Osteoblast (primary cell): ENCODE data around the gene BRAF. TPM values are rescaled to one million over a fixed set of nuclear protein-coding genes. Genes with fewer than 3 reads are reported as not detected.

Source experiments
- DNase-seq: peaks from one replicate; pipeline ENCODE4 v3.0.0; 2011; ENCODE audit warnings: low spot score, mixed read lengths; ENCODE audit not compliant: insufficient read length; ENCODE audit errors: missing footprints
- H2AFZ ChIP-seq: 2 replicates; pipeline ENCODE4 v1.6.0; 2011; ENCODE audit warnings: mild to moderate bottlenecking, low read length
- H3K27ac ChIP-seq: 2 replicates; pipeline ENCODE4 v1.5.1; 2011; ENCODE audit warnings: mild to moderate bottlenecking, low read depth, low read length, moderate library complexity
- H3K27me3 ChIP-seq: 2 replicates; pipeline ENCODE4 v1.6.0; 2012; ENCODE audit warnings: mild to moderate bottlenecking, control low read depth, inconsistent platforms, low read length, moderate library complexity; ENCODE audit not compliant: insufficient read depth
- H3K36me3 ChIP-seq: 2 replicates; pipeline ENCODE4 v1.5.1; 2011; ENCODE audit warnings: mild to moderate bottlenecking, low read length, control low read depth, moderate library complexity; ENCODE audit not compliant: insufficient read depth
- H3K4me1 ChIP-seq: 2 replicates; pipeline ENCODE4 v1.5.1; 2011; ENCODE audit warnings: mild to moderate bottlenecking, low read length, control low read depth, moderate library complexity; ENCODE audit not compliant: insufficient read depth
- H3K4me2 ChIP-seq: 2 replicates; pipeline ENCODE4 v1.6.0; 2011; ENCODE audit warnings: mild to moderate bottlenecking, low read length; ENCODE audit not compliant: insufficient read depth
- H3K4me3 ChIP-seq: fragments of 200-600 bp; sonication (generic); 3 replicates; pipeline ENCODE4 v1.5.1; 2012; ENCODE audit warnings: mild to moderate bottlenecking, low read length, inconsistent platforms; ENCODE audit not compliant: insufficient read depth
- H3K79me2 ChIP-seq: 2 replicates; pipeline ENCODE4 v1.6.0; 2012; ENCODE audit warnings: mild to moderate bottlenecking, low read length, control low read depth, inconsistent platforms; ENCODE audit not compliant: insufficient read depth
- H3K9me3 ChIP-seq: 2 replicates; pipeline ENCODE4 v1.5.1; 2011; ENCODE audit warnings: low read depth, low read length, control low read depth
- H4K20me1 ChIP-seq: 2 replicates; pipeline ENCODE4 v1.6.0; 2012; ENCODE audit warnings: mild to moderate bottlenecking, low read length, control low read depth; ENCODE audit not compliant: insufficient read depth
- total RNA-seq: library from RNA; depleted of rRNA; stranded (reverse); fragments of >200 nt; gene quantifications from 2 replicates; pipeline ENCODE4 v1.2.3, GENCODE V29; 2012
- TF ChIP-seq, protein P1 (sequence below): IDR thresholded peaks from 2 replicates; pipeline ENCODE4 v1.5.1; 2011; ENCODE audit warnings: mild to moderate bottlenecking, low read depth, low read length, moderate library complexity; ENCODE audit errors: extremely low read depth

Gene BRAF
- total RNA-seq, 1 donor = 30.0 TPM

DNA sequence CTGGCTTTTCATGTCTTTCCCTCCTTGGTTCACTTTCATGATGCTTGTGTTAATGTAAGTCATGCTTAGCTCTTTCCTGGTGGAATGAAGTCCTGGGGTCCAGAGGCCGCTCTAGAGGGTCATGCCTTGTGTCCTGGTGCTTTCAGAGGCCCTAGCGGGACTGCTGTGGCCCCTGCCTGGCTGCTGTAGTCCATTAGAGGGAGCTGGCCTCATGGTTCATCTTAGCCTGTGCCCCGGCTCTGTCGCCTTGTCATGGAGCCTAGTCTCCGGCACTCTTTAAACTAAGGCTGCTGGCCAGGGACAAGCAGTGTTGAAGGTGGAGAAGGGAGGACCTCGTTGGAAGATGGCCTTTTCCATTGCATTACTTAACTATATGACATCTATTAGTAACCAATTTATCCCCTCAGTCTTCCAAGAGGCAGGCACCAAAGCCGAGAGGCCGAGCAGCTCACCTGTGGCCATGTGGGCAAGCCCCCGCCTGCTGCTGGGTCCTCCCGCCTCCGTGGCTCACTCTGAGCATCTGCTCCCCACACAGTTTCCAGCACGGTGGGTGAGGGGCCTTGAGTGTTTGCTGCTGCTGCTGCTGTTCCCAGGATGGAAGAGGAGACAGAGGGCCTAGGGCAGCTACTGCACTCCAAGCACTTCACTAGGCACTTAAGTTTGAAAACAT lies 233.2 kb downstream of the BRAF start:
- no peak overlapping the region for H2AFZ ChIP-seq
- no peaks in the 10 kb centered on the region for H4K20me1 ChIP-seq
- no peak overlapping the region for H3K4me3 ChIP-seq
- peaks cover 6% of the 10 kb centered on the region for H3K4me1 ChIP-seq
- TF ChIP-seq, protein P1, sequence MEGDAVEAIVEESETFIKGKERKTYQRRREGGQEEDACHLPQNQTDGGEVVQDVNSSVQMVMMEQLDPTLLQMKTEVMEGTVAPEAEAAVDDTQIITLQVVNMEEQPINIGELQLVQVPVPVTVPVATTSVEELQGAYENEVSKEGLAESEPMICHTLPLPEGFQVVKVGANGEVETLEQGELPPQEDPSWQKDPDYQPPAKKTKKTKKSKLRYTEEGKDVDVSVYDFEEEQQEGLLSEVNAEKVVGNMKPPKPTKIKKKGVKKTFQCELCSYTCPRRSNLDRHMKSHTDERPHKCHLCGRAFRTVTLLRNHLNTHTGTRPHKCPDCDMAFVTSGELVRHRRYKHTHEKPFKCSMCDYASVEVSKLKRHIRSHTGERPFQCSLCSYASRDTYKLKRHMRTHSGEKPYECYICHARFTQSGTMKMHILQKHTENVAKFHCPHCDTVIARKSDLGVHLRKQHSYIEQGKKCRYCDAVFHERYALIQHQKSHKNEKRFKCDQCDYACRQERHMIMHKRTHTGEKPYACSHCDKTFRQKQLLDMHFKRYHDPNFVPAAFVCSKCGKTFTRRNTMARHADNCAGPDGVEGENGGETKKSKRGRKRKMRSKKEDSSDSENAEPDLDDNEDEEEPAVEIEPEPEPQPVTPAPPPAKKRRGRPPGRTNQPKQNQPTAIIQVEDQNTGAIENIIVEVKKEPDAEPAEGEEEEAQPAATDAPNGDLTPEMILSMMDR = no peak
- H3K27ac ChIP-seq = no peak overlapping the region
- H3K79me2 ChIP-seq = no peaks in the 10 kb centered on the region
- no peak overlapping the region for H3K4me2 ChIP-seq
- no peaks in the 10 kb centered on the region for H3K27me3 ChIP-seq
- H3K9me3 ChIP-seq = no peaks in the 10 kb centered on the region
- no peak for DNase-seq
- peaks cover 14% of the 10 kb centered on the region for H3K36me3 ChIP-seq

DNA sequence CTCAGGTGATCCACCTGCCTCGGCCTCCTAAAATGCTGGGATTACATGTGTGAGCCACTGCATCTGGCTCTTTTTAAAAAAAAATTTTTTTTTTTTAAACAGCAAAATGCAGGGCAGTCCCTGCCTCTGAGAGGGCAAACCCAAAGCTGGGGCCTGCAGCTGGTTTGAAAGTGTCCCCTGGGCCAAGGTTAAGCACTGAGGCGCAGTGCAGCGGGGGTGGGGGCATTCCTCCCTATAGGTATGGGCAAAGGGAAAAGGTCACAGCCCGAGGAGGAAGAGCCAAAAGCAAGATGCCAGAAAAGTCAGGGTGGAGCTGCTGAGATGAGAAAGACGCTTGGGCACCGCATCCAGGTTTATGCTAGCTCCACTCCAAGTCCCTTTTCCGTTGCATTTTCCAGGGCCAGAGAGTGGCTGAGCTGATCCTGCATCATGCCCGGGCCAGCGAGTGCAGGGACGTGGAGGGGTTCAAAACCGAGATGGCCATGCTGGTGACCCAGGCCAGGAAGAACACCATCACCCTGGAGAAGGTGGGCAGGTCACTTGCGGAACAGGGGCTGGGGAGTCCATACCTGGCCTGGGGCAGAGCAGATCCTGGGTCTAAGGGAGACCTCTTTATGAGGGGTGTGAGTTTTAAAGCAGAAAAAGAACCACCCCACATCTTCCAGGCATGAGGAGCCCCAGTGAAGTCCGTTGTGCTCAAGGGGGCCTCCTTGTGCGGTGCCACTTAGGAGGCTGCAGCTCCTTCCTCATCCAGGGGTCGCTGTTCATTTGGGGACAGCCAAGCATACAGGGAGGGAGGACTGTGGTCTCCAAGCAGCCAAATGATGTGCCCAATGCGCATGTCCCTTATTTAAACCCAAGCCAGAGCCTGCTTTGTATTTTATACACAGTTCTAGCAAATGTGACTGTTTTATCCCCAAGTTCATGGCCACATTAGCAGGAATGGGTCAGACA lies 235.3 kb downstream of the BRAF start:
- H3K4me1 ChIP-seq = no peaks in the 10 kb centered on the region
- no peak for DNase-seq
- H3K27me3 ChIP-seq = no peaks in the 10 kb centered on the region
- no peak overlapping the region for H3K27ac ChIP-seq
- H2AFZ ChIP-seq = no peak overlapping the region
- peaks cover 4% of the 10 kb centered on the region for H3K36me3 ChIP-seq
- no peaks in the 10 kb centered on the region for H3K79me2 ChIP-seq
- H4K20me1 ChIP-seq = no peaks in the 10 kb centered on the region
- TF ChIP-seq, protein P1 = no peak
- no peaks in the 10 kb centered on the region for H3K9me3 ChIP-seq
- no peak overlapping the region for H3K4me2 ChIP-seq
- no peak overlapping the region for H3K4me3 ChIP-seq

DNA sequence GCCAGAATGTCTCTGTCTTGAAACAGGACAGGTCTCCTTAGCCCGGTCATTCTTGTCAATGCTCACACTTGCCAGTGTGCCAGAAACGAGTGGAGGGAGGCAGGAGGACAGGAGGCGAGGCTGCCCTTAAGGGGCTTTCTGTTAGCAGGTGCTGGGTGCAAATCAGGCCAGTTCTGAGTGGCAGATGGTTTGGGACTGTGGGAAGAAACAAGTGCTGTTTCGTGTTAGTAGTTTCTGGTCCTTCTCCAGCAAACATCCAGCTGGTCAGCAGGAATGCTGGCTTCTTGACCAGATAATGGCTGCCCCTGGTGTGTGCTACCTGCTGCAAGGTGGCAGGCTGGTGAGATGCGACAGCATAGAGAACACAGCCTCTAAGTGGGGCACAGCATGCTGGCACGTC lies 236.4 kb downstream of the BRAF start:
- H3K4me1 ChIP-seq = no peaks in the 10 kb centered on the region
- no peak overlapping the region for H3K4me2 ChIP-seq
- H3K27ac ChIP-seq = no peak overlapping the region
- TF ChIP-seq, protein P1 = no peak
- H3K79me2 ChIP-seq = no peaks in the 10 kb centered on the region
- H3K9me3 ChIP-seq = no peaks in the 10 kb centered on the region
- H3K4me3 ChIP-seq = no peak overlapping the region
- no peak for DNase-seq
- H3K27me3 ChIP-seq = no peaks in the 10 kb centered on the region
- peaks cover 4% of the 10 kb centered on the region for H3K36me3 ChIP-seq
- no peaks in the 10 kb centered on the region for H4K20me1 ChIP-seq
- no peak overlapping the region for H2AFZ ChIP-seq

DNA sequence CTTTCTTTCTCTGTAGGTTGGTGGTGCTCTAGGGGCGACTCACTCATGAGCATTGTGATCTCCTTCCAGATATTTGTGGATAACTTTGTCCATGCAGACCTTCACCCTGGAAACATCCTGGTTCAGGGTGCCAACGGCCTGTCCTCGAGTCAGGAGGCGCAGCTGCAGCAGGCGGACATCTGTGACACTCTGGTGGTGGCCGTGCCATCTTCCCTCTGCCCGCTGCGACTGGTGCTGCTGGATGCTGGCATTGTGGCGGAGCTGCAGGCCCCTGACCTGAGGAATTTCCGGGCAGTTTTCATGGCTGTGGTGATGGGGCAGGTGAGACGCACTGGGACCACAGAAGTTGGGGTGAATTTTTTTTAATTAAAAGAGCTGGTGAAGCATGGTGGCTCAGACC lies 237.8 kb downstream of the BRAF start:
- H3K79me2 ChIP-seq = no peaks in the 10 kb centered on the region
- H3K9me3 ChIP-seq = no peaks in the 10 kb centered on the region
- DNase-seq = no peak
- H4K20me1 ChIP-seq = no peaks in the 10 kb centered on the region
- H3K36me3 ChIP-seq = peaks cover 2% of the 10 kb centered on the region
- no peak overlapping the region for H2AFZ ChIP-seq
- H3K27ac ChIP-seq = no peak overlapping the region
- H3K4me2 ChIP-seq = no peak overlapping the region
- H3K4me1 ChIP-seq = no peaks in the 10 kb centered on the region
- H3K27me3 ChIP-seq = no peaks in the 10 kb centered on the region
- no peak overlapping the region for H3K4me3 ChIP-seq
- TF ChIP-seq, protein P1 = no peak
